Measurements from ENCODE around the gene BTG3.

- TF ChIP-seq, protein P1, sequence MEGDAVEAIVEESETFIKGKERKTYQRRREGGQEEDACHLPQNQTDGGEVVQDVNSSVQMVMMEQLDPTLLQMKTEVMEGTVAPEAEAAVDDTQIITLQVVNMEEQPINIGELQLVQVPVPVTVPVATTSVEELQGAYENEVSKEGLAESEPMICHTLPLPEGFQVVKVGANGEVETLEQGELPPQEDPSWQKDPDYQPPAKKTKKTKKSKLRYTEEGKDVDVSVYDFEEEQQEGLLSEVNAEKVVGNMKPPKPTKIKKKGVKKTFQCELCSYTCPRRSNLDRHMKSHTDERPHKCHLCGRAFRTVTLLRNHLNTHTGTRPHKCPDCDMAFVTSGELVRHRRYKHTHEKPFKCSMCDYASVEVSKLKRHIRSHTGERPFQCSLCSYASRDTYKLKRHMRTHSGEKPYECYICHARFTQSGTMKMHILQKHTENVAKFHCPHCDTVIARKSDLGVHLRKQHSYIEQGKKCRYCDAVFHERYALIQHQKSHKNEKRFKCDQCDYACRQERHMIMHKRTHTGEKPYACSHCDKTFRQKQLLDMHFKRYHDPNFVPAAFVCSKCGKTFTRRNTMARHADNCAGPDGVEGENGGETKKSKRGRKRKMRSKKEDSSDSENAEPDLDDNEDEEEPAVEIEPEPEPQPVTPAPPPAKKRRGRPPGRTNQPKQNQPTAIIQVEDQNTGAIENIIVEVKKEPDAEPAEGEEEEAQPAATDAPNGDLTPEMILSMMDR (IDR thresholded peaks at IDR 0.05; ENCODE audit: insufficient read depth, low read depth, low read length): no peak
- no peak for TF ChIP-seq EZH2 (IDR thresholded peaks at IDR 0.05; ENCODE audit: insufficient read depth, low read length)
Observed at GRCh38 chr21:17552410-17552809, 60.3 kb downstream of the BTG3 start.
